NCI-H1105 treated with DMSO at 0.1 percent for 48 hours (cell line): ENCODE data around the gene DCBLD2.
A peak's percentile ranks its signal among the peaks of the same experiment; 100 is the strongest.

ENCODE experiments used
- DNase-seq: peaks from one replicate; lab custom pipeline; 2025; lab: John Stamatoyannopoulos, UW

The DCBLD2 gene

GRCh38 chr3:98766924-98767323 is 134.6 kb downstream of the DCBLD2 start:
- no peak for DNase-seq

- DNase-seq = peak; percentile 17
Measured at GRCh38 chr3:98765721-98766120, 135.8 kb downstream of the DCBLD2 start.

- DNase-seq = no peak
Measured at GRCh38 chr3:98764472-98764884, 137.0 kb downstream of the DCBLD2 start.

DNA sequence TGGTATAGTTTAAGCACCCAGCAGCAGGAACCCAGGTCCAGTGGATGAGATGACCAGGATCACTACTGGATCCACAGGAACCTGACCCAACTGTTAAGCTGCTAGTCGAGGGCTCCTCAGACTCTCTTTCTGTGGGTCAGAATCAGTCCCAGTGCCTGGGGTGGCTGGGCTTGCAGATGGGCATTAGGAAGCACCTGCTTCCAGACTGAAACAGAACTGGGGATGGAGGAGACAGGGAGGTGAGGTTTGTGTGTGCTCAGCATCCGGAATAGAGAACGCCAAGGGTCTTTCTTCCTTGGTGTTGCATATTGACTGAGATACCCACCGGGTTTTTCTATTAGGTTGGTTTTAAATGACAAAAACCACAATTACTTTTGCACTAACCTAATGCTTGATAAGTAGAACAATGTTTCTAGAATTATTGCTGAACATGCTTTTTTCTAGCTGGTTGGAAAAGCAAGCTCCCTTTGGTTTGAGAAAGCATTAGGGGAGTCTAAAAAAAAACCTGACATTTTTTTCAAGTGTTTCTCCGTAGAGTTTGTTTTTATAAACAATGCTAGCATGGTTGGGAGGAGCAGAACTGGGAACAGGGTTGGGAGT is 137.6 kb downstream of the DCBLD2 start:
- DNase-seq = no peak

DNA sequence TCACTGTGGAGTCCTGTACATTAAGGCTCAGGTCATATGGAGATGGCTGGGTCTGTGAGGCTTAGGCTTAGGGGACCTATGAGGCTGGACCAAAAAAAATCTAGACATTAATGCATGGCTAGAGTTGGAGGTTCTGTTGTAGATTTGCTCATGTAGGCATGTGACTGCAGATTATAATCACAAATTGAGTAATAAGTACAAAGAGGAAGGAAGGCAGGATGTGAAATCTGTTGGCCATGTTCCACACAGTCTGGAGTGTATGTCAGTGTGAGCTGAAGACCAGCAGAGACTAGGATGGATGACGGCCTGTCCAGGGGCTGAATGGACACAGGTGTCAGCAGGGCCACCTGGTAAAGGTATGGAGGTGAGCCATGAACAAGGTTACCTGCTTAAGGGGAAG is 138.4 kb downstream of the DCBLD2 start, which contains the start of gene ST3GAL6:
TSS of gene ST3GAL6 (plus strand) at position 265 of the 400 bp plus-strand sequence. CDS start 5,101 bp downstream, outside the sequence.
- no peak for DNase-seq

DNA sequence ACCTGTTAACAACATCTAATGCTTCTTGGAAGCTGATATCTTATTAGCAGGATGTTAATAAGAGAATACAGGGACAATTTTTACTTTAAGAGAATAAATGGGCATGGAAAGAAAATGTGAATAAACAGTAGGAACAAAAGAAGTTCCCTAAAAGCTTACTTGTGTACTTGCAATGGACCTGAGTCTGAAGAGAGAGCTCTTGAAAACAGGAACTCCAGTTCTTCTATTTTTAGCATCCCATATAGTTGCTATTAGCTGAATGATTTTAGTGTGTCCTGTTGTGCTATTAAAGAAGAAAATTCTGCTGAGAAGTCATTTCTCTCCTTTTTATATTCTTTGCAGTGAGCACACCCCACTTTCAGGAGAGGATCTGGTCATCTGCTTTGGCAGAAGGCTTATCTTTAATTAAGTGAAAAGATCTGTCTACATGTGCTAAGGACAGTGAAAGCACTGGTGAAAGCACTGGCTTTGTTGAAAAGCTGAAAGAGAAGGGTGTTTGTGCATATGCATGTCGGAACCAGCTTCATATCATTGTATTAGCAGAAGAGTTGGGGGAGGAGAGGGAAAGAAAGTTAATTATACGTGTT is 139.8 kb downstream of the DCBLD2 start:
- no peak for DNase-seq

- no peak for DNase-seq
Measured at GRCh38 chr3:98759629-98760028, 141.9 kb downstream of the DCBLD2 start.

- no peak for DNase-seq
Measured at GRCh38 chr3:98755601-98756000, 145.9 kb downstream of the DCBLD2 start.

GRCh38 chr3:98754483-98754882 is 147.0 kb downstream of the DCBLD2 start:
- no peak for DNase-seq

DNA sequence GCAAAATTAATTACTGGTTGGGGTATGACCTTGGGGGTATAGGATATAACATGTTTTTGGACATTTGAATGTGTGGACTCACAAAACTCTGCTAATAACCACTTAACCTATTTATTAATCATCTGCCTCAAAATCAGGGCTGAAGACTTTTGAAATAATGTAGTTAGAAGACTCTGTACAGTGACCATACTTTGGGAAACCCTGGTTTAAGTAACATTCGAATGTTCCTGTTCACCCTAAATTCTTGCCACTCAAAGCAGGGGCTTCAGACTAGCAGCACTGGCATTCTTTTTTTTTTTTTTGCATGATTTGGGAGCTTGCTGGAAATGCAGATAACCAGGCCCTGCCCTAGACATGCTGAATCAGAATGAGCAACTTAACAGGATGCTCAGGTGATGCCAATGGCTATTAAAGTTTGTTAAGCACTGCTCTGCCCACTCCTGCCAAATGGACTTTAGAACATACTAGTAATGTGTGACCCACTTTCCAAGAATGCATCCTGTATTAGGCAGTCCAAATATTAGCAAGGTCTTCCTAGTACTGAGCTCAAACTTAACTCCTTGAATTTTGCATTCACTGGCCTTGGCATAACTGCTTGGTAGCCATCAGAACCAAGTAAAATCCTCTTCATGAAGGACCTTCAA is 151.1 kb downstream of the DCBLD2 start:
- DNase-seq = no peak

- no peak for DNase-seq
Measured at GRCh38 chr3:98746882-98747281, 154.6 kb downstream of the DCBLD2 start.

DNA sequence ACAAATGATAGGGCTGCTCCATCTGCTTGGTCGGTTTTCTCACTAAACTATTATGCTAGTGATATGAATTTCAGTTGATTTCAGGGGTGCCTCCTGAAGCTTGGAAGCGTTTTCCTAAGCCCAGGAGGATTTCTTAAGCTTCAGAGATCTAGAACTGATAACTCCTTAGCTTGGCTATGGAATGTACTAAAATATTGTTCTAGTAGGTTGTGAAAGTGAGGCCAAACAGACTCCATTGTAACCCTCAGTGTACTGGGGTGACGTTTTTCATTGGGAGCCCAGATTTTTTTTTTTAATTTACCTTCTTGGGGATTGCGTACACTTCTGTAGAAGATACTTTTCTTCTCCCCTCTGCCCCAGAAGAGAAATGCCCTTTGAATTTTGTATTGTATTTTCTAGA is 155.4 kb downstream of the DCBLD2 start:
- no peak for DNase-seq
